CD4-positive, alpha-beta T cell treated with Interleukin-6 at 100 ng/mL for 8 hours (primary cell): ENCODE measurements around the gene MTUS2.

ENCODE experiments used
- DNase-seq: peaks from one replicate; pipeline ENCODE4 v3.0.0-alpha.2; 2020; ENCODE audit warnings: mixed read lengths, low spot score

Gene MTUS2

GRCh38 chr13:28820099-28821051 lies at the start of gene MTUS2:
TSS of gene MTUS2 (plus strand) at chr13:28820339.
- DNase-seq: no peak

- DNase-seq: no peak
Observed at GRCh38 chr13:28778308-28779215, 41.6 kb upstream of the MTUS2 start.

- DNase-seq: no peak
Observed at GRCh38 chr13:28792992-28793391, 27.1 kb upstream of the MTUS2 start.

GRCh38 chr13:28794396-28794795 lies 25.7 kb upstream of the MTUS2 start:
- DNase-seq: no peak

GRCh38 chr13:28796938-28797257 lies 23.2 kb upstream of the MTUS2 start:
- DNase-seq: no peak

GRCh38 chr13:28805193-28805819 lies 14.8 kb upstream of the MTUS2 start:
- DNase-seq: no peak

GRCh38 chr13:28817204-28817603 lies 2.9 kb upstream of the MTUS2 start:
- DNase-seq: no peak

- DNase-seq: no peak
Observed at GRCh38 chr13:28819046-28819730, 951 bp upstream of the MTUS2 start.

GRCh38 chr13:28819735-28820098 lies 422 bp upstream of the MTUS2 start:
- peak; percentile 15 for DNase-seq

- DNase-seq: no peak
Observed at GRCh38 chr13:28822151-28822550, 2.0 kb downstream of the MTUS2 start.

- no peak for DNase-seq
Observed at GRCh38 chr13:28822801-28823200, 2.7 kb downstream of the MTUS2 start.

- DNase-seq: no peak
Observed at GRCh38 chr13:28825379-28825778, 5.2 kb downstream of the MTUS2 start.

GRCh38 chr13:28826368-28826767 lies 6.2 kb downstream of the MTUS2 start:
- DNase-seq: no peak

GRCh38 chr13:28830580-28830979 lies 10.4 kb downstream of the MTUS2 start:
- no peak for DNase-seq

- DNase-seq: no peak
Observed at GRCh38 chr13:28831117-28831516, 11.0 kb downstream of the MTUS2 start.

- DNase-seq: no peak
Observed at GRCh38 chr13:28837111-28837510, 17.0 kb downstream of the MTUS2 start.

- DNase-seq: no peak
Observed at GRCh38 chr13:28843639-28844038, 23.5 kb downstream of the MTUS2 start.

GRCh38 chr13:28849441-28849840 lies 29.3 kb downstream of the MTUS2 start:
- DNase-seq: no peak

- DNase-seq: no peak
Observed at GRCh38 chr13:28850226-28850625, 30.1 kb downstream of the MTUS2 start.

- DNase-seq: no peak
Observed at GRCh38 chr13:28851422-28851821, 31.3 kb downstream of the MTUS2 start.

- DNase-seq: no peak
Observed at GRCh38 chr13:28854657-28855056, 34.5 kb downstream of the MTUS2 start.

GRCh38 chr13:28856287-28856686 lies 36.1 kb downstream of the MTUS2 start:
- DNase-seq: no peak
